H1 (cell line): ENCODE results near the gene TSPAN9. TPM values are rescaled to one million over a fixed set of nuclear protein-coding genes. Genes with fewer than 3 reads are reported as not detected.

Source experiments
- ATF3 ChIP-seq: IDR thresholded peaks from 2 replicates; pipeline ENCODE4 v1.6.1; 2011; ENCODE audit warnings: low read depth, mild to moderate bottlenecking, low read length; ENCODE audit not compliant: insufficient read depth
- BACH1 ChIP-seq: IDR thresholded peaks from 2 replicates; pipeline ENCODE4 v1.6.1; 2012; ENCODE audit warnings: low read length, improper control_type of control experiment
- GABPA ChIP-seq: IDR thresholded peaks from 2 replicates; pipeline ENCODE4 v1.6.1; 2011; ENCODE audit warnings: mild to moderate bottlenecking, low read length, moderate library complexity, borderline replicate concordance; ENCODE audit not compliant: insufficient read depth
- HDAC6 ChIP-seq: IDR thresholded peaks from one replicate; pipeline ENCODE4 v1.7.1; 2012; ENCODE audit warnings: low read depth, mild to moderate bottlenecking, inconsistent platforms, low read length, moderate library complexity
- PHF8 ChIP-seq: fragments of 200-600 bp; sonication (generic); conservative IDR thresholded peaks from 2 replicates; pipeline ENCODE4 v1.7.1; 2012; ENCODE audit warnings: low read depth, mild to moderate bottlenecking, inconsistent platforms, low read length, moderate library complexity
- SRF ChIP-seq: IDR thresholded peaks from 2 replicates; pipeline ENCODE4 v1.6.1; 2011; ENCODE audit warnings: mild to moderate bottlenecking, low read depth, low read length, moderate library complexity
- SUZ12 ChIP-seq: fragments of 200-600 bp; sonication (generic); IDR thresholded peaks from 2 replicates; pipeline ENCODE4 v1.6.1; 2012; ENCODE audit warnings: mild to moderate bottlenecking, inconsistent platforms, low read length, moderate library complexity, mixed read lengths
- TCF12 ChIP-seq: IDR thresholded peaks from 2 replicates; pipeline ENCODE4 v1.6.1; 2011; ENCODE audit warnings: low read depth, mild to moderate bottlenecking, low read length
- polyA plus RNA-seq, 7 experiments: library from polyadenylated mRNA; depleted of rRNA in 3 of 7; stranded (reverse) in 5 of 7; unstranded in 2 of 7; fragments of >200 nt in 5 of 7; fragments of 200-250 nt in 2 of 7; gene quantifications; 1 replicate in 5 of 7; 2 replicates in 1 of 7; 4 replicates in 1 of 7; pipeline versions ENCODE4 v1.2.1 to v1.2.3, GENCODE V29; 2011 to 2013; ENCODE audit warnings: missing spikeins in 2 of 7, mixed read lengths in 2 of 7
- total RNA-seq: library from RNA; stranded (reverse); fragmentation: NEBNext Ultra II Directional; extraction: Animal tissue kit (Norgen Biotek cat#: 25700); gene quantifications from 2 replicates; pipeline ENCODE4 v1.2.1, GENCODE V29; 2021

Gene TSPAN9
- total and polyA plus RNA-seq, 2 of the 8 experiments (the other 6 are each of a cell fraction or from before 2014, with no cell fraction given) = 11.5 to 29.1 TPM

GRCh38 chr12:3061059-3061458 lies 16.1 kb upstream of the TSPAN9 start (continued):
- TF ChIP-seq PHF8 (no peak), BACH1 (no peak), ATF3 (no peak), SUZ12 (no peak), GABPA (no peak), SRF (no peak), HDAC6 (no peak), TCF12 (no peak)
